Astrocyte (in vitro differentiated cells and primary cell): ENCODE results near the gene SESN3.

Experiments
- EZH2 ChIP-seq: IDR thresholded peaks from 2 replicates; pipeline ENCODE4 v1.6.1; 2012; ENCODE audit warnings: mild to moderate bottlenecking, low read length, inconsistent platforms; ENCODE audit not compliant: insufficient read depth
- TF ChIP-seq, protein P1 (sequence below): IDR thresholded peaks from 2 replicates; pipeline ENCODE4 v1.5.1; 2011; ENCODE audit warnings: low read depth, mild to moderate bottlenecking, inconsistent platforms, low read length, moderate library complexity; ENCODE audit not compliant: insufficient read depth

- TF ChIP-seq, protein P1, sequence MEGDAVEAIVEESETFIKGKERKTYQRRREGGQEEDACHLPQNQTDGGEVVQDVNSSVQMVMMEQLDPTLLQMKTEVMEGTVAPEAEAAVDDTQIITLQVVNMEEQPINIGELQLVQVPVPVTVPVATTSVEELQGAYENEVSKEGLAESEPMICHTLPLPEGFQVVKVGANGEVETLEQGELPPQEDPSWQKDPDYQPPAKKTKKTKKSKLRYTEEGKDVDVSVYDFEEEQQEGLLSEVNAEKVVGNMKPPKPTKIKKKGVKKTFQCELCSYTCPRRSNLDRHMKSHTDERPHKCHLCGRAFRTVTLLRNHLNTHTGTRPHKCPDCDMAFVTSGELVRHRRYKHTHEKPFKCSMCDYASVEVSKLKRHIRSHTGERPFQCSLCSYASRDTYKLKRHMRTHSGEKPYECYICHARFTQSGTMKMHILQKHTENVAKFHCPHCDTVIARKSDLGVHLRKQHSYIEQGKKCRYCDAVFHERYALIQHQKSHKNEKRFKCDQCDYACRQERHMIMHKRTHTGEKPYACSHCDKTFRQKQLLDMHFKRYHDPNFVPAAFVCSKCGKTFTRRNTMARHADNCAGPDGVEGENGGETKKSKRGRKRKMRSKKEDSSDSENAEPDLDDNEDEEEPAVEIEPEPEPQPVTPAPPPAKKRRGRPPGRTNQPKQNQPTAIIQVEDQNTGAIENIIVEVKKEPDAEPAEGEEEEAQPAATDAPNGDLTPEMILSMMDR = no peak
- TF ChIP-seq EZH2 = no peak
Measured at GRCh38 chr11:95115597-95115996, 115.4 kb downstream of the SESN3 start.
